Measurements from ENCODE around the gene PNPLA2.
A peak's percentile ranks its signal among the peaks of the same experiment; 100 is the strongest.

The PNPLA2 gene

DNA sequence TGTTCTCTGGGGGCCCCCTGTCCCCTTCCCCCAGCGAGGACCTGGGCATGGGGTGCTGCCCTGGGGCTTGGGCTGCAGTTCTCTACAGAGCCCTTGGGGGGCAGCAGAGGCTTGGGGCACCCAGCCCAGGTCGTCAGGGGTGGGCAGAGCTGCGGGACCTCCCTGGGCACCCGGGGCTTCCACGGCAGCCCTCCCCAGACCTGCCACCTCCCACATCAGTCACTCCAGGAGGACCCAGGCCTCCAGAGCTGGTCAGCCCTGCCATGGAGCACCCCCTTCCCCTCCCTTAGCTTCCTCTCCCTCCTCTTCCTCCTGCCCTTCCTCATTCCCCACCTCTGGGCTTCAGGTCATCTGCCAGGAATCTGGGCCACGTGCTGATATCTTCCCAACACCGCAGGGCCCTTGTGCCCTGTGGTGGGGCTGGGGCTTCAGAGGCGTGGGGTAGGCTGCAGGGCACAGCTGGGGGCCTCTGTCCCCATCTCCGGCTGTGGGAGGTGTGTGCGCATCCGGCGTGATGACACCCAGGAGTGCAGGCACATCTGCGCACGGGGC, 29.7 kb downstream of the PNPLA2 start:
- TF ChIP-seq FOXP2 (optimal IDR thresholded peaks at IDR 0.05; ENCODE audit: borderline replicate concordance, extremely low read depth, extremely low read length, insufficient read depth), result no peak
- no peak for TF ChIP-seq TAF1 (IDR thresholded peaks at IDR 0.05; ENCODE audit: borderline replicate concordance, insufficient read depth, low read length)
- no peak for TF ChIP-seq REST (IDR thresholded peaks at IDR 0.05; ENCODE audit: insufficient read depth in 1 of 2, low read depth in 2 of 2, low read length in 2 of 2)

DNA sequence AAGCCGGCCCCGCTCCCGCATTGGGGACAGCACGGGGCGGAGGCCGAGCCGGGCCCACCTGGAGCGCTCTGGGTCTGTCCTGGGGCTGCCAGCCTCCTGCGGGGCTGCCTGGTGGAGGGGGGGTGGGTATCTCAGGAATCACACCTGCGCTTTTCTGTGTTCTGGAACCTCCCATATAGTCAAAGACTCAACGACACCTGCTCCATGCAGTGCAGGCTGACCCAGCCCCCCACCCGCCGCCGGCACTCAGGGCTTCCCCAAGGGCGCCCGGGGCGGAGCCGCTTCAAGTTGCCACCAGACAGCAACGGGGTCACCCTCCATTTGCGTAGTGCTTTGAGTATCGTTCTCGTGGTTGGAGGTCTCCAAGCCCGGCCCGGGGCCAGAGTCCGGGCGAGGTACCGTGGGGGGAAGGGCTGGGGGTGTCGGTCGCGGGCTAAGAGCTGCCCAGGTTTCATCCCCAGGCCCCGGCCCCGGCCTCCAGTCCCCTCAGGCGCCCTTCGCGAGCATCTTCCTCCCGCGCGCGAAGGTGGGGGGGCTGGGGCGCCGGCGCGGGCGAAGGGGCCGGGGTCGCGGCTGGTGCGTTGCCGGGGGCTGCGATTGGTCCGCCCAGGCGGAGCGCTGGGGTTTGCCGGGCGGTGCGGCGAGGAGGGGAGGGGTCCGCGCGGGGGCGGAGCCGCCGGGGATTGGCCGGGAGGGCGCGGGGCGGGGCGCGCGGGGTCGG, 30.6 kb downstream of the PNPLA2 start:
- TF ChIP-seq TAF1 (IDR thresholded peaks at IDR 0.05; ENCODE audit: borderline replicate concordance, insufficient read depth, low read length), result no peak
- TF ChIP-seq POLR2AphosphoS5 (IDR thresholded peaks at IDR 0.05; ENCODE audit: low read depth, low read length), result peak; percentile 48; the same call in 1 of the 2 replicates

DNA sequence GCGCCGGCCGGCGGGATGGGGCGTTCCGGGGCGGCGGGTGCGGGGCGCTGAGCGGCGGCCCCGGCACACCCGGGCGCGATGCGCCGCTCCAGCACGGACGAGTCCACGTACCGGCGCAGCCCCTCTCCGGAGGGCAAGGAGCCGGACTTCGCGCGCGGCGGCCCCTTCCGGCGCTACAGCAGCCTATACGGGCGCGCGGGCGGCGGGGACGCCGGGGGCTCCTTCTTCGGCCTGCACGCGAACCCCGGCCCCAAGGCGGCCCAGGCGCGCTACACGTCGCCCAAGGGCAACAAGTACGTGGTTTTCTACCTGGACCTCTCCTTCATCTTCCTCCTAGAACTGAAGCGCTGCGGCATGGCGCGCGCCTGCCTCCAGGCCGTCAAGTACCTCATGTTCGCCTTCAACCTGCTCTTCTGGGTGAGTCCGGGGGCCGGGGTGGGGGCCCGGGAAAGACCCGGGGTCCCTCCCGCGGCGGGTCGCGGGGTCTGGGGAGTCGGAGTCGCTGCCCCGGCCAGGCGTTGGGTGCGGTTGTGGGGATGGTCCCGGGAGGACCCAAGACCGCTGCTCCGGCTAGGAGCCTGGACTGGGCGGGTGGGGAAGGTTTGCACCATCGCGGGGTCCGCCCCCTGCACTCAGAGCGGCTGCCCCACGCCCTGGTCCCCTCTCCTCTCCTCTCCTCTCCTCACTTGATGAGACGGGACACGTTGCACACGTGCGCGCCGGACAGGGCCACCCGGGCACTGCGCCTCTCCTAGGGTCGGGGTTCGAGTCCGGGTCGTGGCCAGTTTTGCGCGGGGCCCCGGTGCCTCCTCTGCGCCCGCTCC, 31.4 kb downstream of the PNPLA2 start:
- TF ChIP-seq SIN3A (IDR thresholded peaks at IDR 0.05; ENCODE audit: borderline replicate concordance, insufficient read depth, low read length) (no peak), FOXP2 (optimal IDR thresholded peaks at IDR 0.05; ENCODE audit: borderline replicate concordance, extremely low read depth, extremely low read length, insufficient read depth) (no peak), REST (IDR thresholded peaks at IDR 0.05; ENCODE audit: insufficient read depth in 1 of 2, low read depth in 2 of 2, low read length in 2 of 2) (no peak), TAF1 (IDR thresholded peaks at IDR 0.05; ENCODE audit: borderline replicate concordance, insufficient read depth, low read length) (no peak), POLR2AphosphoS5 (IDR thresholded peaks at IDR 0.05; ENCODE audit: low read depth, low read length) (no peak)

GRCh38 chr11:850775-851763, 32.4 kb downstream of the PNPLA2 start:
- TF ChIP-seq TAF1 (IDR thresholded peaks at IDR 0.05; ENCODE audit: borderline replicate concordance, insufficient read depth, low read length), result no peak
- no peak for TF ChIP-seq REST (IDR thresholded peaks at IDR 0.05; ENCODE audit: insufficient read depth in 1 of 2, low read depth in 2 of 2, low read length in 2 of 2)
- TF ChIP-seq FOXP2 (optimal IDR thresholded peaks at IDR 0.05; ENCODE audit: borderline replicate concordance, extremely low read depth, extremely low read length, insufficient read depth), result no peak

- TF ChIP-seq SIN3A (IDR thresholded peaks at IDR 0.05; ENCODE audit: borderline replicate concordance, insufficient read depth, low read length) (no peak), FOXP2 (optimal IDR thresholded peaks at IDR 0.05; ENCODE audit: borderline replicate concordance, extremely low read depth, extremely low read length, insufficient read depth) (no peak), REST (IDR thresholded peaks at IDR 0.05; ENCODE audit: insufficient read depth in 1 of 2, low read depth in 2 of 2, low read length in 2 of 2) (no peak), TAF1 (IDR thresholded peaks at IDR 0.05; ENCODE audit: borderline replicate concordance, insufficient read depth, low read length) (no peak), POLR2AphosphoS5 (IDR thresholded peaks at IDR 0.05; ENCODE audit: low read depth, low read length) (no peak)
Observed at GRCh38 chr11:852762-853161, 34.0 kb downstream of the PNPLA2 start.
